ENCODE measurements around the gene RAP1GAP2. TPM values are rescaled to one million over a fixed set of nuclear protein-coding genes. Genes with fewer than 3 reads are reported as not detected.
A peak's percentile ranks its signal among the peaks of the same experiment; 100 is the strongest.

The RAP1GAP2 gene
- polyA plus RNA-seq, result 3.9 TPM

- no peaks in the 10 kb centered on the region for H3K27me3 Mint-ChIP-seq
- H3K36me3 Mint-ChIP-seq, result peaks cover 3% of the 10 kb centered on the region
- H3K27ac Mint-ChIP-seq, result peak within 1 kb of the TSS; percentile 44 to 88 (median 69)
- peak within 1 kb of the TSS; percentile 80 to 97 (median 92) for H3K4me3 Mint-ChIP-seq
- H3K9me3 Mint-ChIP-seq, result no peaks in the 10 kb centered on the region
- H3K4me1 Mint-ChIP-seq, result peaks cover 39 to 61% (median 58%) of the 10 kb centered on the region in 3 donors
These were observed at the start of gene RAP1GAP2 for GRCh38 chr17:2796164-2797125. Gene RAP1GAP2, plus strand, starts transcription at chr17:2796438. Its CDS starts 90 bp downstream, at chr17:2796528.

- Mint-ChIP-seq H3K4me1 (peaks cover 0 to 4% (median 0%) of the 10 kb centered on the region in 3 donors), H3K4me3 (peak within 1 kb of the TSS in 1 of 4 donors; percentile 14), H3K27me3 (peaks cover 47% of the 10 kb centered on the region), H3K27ac (no peak within 1 kb of the TSS), H3K36me3 (no peaks in the 10 kb centered on the region), H3K9me3 (peaks cover 0 to 6% (median 0%) of the 10 kb centered on the region in 3 donors)
These were observed 47.0 kb upstream of the RAP1GAP2 start, which contains the start of gene CCDC92B for GRCh38 chr17:2749058-2749783. Gene CCDC92B, minus strand, starts transcription at chr17:2749652. Its CDS starts 14,507 bp downstream, at chr17:2735145.

GRCh38 chr17:2749784-2750181, 46.5 kb upstream of the RAP1GAP2 start:
- peaks cover 0 to 4% (median 1%) of the 10 kb centered on the region in 3 donors for H3K4me1 Mint-ChIP-seq
- peaks cover 0 to 6% (median 0%) of the 10 kb centered on the region in 3 donors for H3K9me3 Mint-ChIP-seq
- no peak overlapping the region for H3K4me3 Mint-ChIP-seq
- H3K27me3 Mint-ChIP-seq, result peaks cover 45% of the 10 kb centered on the region
- no peaks in the 10 kb centered on the region for H3K36me3 Mint-ChIP-seq
- no peak overlapping the region for H3K27ac Mint-ChIP-seq

GRCh38 chr17:2750721-2751120, 45.5 kb upstream of the RAP1GAP2 start:
- Mint-ChIP-seq H3K9me3 (peaks cover 0 to 6% (median 0%) of the 10 kb centered on the region in 3 donors), H3K27ac (no peak overlapping the region), H3K36me3 (no peaks in the 10 kb centered on the region), H3K4me3 (no peak overlapping the region), H3K4me1 (peaks cover 0 to 4% (median 1%) of the 10 kb centered on the region in 3 donors), H3K27me3 (peaks cover 43% of the 10 kb centered on the region)

- Mint-ChIP-seq H3K27me3 (peaks cover 46% of the 10 kb centered on the region), H3K9me3 (peaks cover 0 to 6% (median 0%) of the 10 kb centered on the region in 3 donors), H3K4me1 (peaks cover 0 to 4% (median 2%) of the 10 kb centered on the region in 3 donors), H3K27ac (no peak overlapping the region), H3K36me3 (no peaks in the 10 kb centered on the region), H3K4me3 (no peak overlapping the region)
These were observed 44.7 kb upstream of the RAP1GAP2 start for GRCh38 chr17:2751491-2751890.

- no peaks in the 10 kb centered on the region for H3K36me3 Mint-ChIP-seq
- peaks cover 0 to 4% (median 1%) of the 10 kb centered on the region in 3 donors for H3K4me1 Mint-ChIP-seq
- no peak overlapping the region for H3K4me3 Mint-ChIP-seq
- H3K27ac Mint-ChIP-seq, result no peak overlapping the region
- no peaks in the 10 kb centered on the region for H3K9me3 Mint-ChIP-seq
- peaks cover 39% of the 10 kb centered on the region for H3K27me3 Mint-ChIP-seq
These were observed 40.1 kb upstream of the RAP1GAP2 start for GRCh38 chr17:2755891-2756724.

GRCh38 chr17:2758870-2759269, 37.4 kb upstream of the RAP1GAP2 start:
- Mint-ChIP-seq H3K4me1 (peaks cover 0 to 4% (median 1%) of the 10 kb centered on the region in 3 donors), H3K27me3 (peaks cover 43% of the 10 kb centered on the region), H3K4me3 (no peak overlapping the region), H3K9me3 (peaks cover 0 to 2% (median 0%) of the 10 kb centered on the region in 3 donors), H3K36me3 (no peaks in the 10 kb centered on the region), H3K27ac (no peak overlapping the region)

GRCh38 chr17:2770129-2770528, 26.1 kb upstream of the RAP1GAP2 start:
- no peaks in the 10 kb centered on the region for H3K4me1 Mint-ChIP-seq
- peaks cover 21% of the 10 kb centered on the region for H3K27me3 Mint-ChIP-seq
- H3K27ac Mint-ChIP-seq, result peak overlapping the region in 1 of 3 donors; percentile 35
- H3K9me3 Mint-ChIP-seq, result no peaks in the 10 kb centered on the region
- H3K36me3 Mint-ChIP-seq, result no peaks in the 10 kb centered on the region
- H3K4me3 Mint-ChIP-seq, result no peak overlapping the region

- Mint-ChIP-seq H3K27ac (no peak overlapping the region), H3K9me3 (no peaks in the 10 kb centered on the region), H3K4me1 (peaks cover 0 to 4% (median 3%) of the 10 kb centered on the region in 3 donors), H3K4me3 (peak overlapping the region in 2 of 4 donors; percentile 30 to 55), H3K27me3 (peaks cover 38% of the 10 kb centered on the region), H3K36me3 (no peaks in the 10 kb centered on the region)
These were observed 21.0 kb upstream of the RAP1GAP2 start for GRCh38 chr17:2775206-2775605.

- no peak overlapping the region for H3K27ac Mint-ChIP-seq
- H3K9me3 Mint-ChIP-seq, result no peaks in the 10 kb centered on the region
- no peaks in the 10 kb centered on the region for H3K36me3 Mint-ChIP-seq
- peaks cover 40% of the 10 kb centered on the region for H3K27me3 Mint-ChIP-seq
- peak overlapping the region in 2 of 4 donors; percentile 8 to 65 for H3K4me3 Mint-ChIP-seq
- peaks cover 0 to 4% (median 3%) of the 10 kb centered on the region in 3 donors for H3K4me1 Mint-ChIP-seq
These were observed 19.5 kb upstream of the RAP1GAP2 start for GRCh38 chr17:2776589-2777241.

- peaks cover 0 to 4% (median 3%) of the 10 kb centered on the region in 3 donors for H3K4me1 Mint-ChIP-seq
- H3K27me3 Mint-ChIP-seq, result peaks cover 40% of the 10 kb centered on the region
- no peak overlapping the region for H3K27ac Mint-ChIP-seq
These were observed 18.9 kb upstream of the RAP1GAP2 start for GRCh38 chr17:2777242-2777867.

GRCh38 chr17:2778489-2778888, 17.7 kb upstream of the RAP1GAP2 start:
- H3K4me1 Mint-ChIP-seq, result peaks cover 0 to 4% (median 3%) of the 10 kb centered on the region in 3 donors

More at GRCh38 chr17:2777242-2777867, 18.9 kb upstream of the RAP1GAP2 start:
- Mint-ChIP-seq H3K4me3 (peak overlapping the region in 2 of 4 donors; percentile 9 to 65), H3K9me3 (no peaks in the 10 kb centered on the region), H3K36me3 (no peaks in the 10 kb centered on the region)

GRCh38 chr17:2779545-2779944, 16.7 kb upstream of the RAP1GAP2 start:
- H3K36me3 Mint-ChIP-seq, result no peaks in the 10 kb centered on the region
- no peaks in the 10 kb centered on the region for H3K9me3 Mint-ChIP-seq
- no peak overlapping the region for H3K27ac Mint-ChIP-seq
- H3K4me3 Mint-ChIP-seq, result no peak overlapping the region
- H3K27me3 Mint-ChIP-seq, result peaks cover 35% of the 10 kb centered on the region
- peaks cover 0 to 4% (median 3%) of the 10 kb centered on the region in 3 donors for H3K4me1 Mint-ChIP-seq

More at GRCh38 chr17:2778489-2778888, 17.7 kb upstream of the RAP1GAP2 start:
- no peaks in the 10 kb centered on the region for H3K9me3 Mint-ChIP-seq
- no peak overlapping the region for H3K27ac Mint-ChIP-seq
- H3K36me3 Mint-ChIP-seq, result no peaks in the 10 kb centered on the region
- peak overlapping the region in 1 of 4 donors; percentile 27 for H3K4me3 Mint-ChIP-seq
- H3K27me3 Mint-ChIP-seq, result peaks cover 39% of the 10 kb centered on the region
